ENCODE data around the gene RXRA. TPM values are rescaled to one million over a fixed set of nuclear protein-coding genes. Genes with fewer than 3 reads are reported as not detected.
A peak's percentile ranks its signal among the peaks of the same experiment; 100 is the strongest.

RXRA gene
- total and polyA plus RNA-seq, 7 donors = 37.7 to 192 (median 139) TPM

DNA sequence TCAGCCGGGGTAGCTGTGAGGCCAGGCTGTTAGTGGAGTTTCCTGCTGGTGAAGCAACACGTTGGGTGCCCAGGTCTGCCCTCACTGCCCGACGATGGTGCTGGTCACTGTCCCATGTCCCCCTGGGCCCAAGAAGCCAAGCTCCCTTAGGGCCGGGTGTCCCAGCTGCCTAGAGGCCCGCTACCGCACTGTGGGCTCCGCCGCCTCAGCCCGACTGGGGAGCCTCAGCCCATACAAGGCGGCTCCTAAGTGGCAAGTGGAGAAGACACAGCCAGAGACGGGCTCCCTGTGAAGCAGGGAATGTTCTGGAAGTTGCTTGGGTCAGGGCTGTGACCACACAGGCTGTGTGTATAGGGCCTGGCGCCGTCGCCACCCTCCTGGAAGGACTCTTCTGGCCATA lies 96.9 kb downstream of the RXRA start:
- TF ChIP-seq, protein P1, sequence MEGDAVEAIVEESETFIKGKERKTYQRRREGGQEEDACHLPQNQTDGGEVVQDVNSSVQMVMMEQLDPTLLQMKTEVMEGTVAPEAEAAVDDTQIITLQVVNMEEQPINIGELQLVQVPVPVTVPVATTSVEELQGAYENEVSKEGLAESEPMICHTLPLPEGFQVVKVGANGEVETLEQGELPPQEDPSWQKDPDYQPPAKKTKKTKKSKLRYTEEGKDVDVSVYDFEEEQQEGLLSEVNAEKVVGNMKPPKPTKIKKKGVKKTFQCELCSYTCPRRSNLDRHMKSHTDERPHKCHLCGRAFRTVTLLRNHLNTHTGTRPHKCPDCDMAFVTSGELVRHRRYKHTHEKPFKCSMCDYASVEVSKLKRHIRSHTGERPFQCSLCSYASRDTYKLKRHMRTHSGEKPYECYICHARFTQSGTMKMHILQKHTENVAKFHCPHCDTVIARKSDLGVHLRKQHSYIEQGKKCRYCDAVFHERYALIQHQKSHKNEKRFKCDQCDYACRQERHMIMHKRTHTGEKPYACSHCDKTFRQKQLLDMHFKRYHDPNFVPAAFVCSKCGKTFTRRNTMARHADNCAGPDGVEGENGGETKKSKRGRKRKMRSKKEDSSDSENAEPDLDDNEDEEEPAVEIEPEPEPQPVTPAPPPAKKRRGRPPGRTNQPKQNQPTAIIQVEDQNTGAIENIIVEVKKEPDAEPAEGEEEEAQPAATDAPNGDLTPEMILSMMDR (IDR thresholded peaks at IDR 0.05) = no peak
- H3K27ac ChIP-seq = peak overlapping the region; percentile 30
- H3K27me3 ChIP-seq (ENCODE audit: insufficient read depth in 3 of 3, low read length in 2 of 3) = no peaks in the 10 kb centered on the region
- H3K9me3 ChIP-seq = no peaks in the 10 kb centered on the region
- H3K36me3 ChIP-seq (ENCODE audit: insufficient read depth in 1 of 2, low read depth in 1 of 2) = peaks cover 0 to 51% of the 10 kb centered on the region in 2 donors
- no peak for ATAC-seq
- peaks cover 39% of the 10 kb centered on the region for H3K4me1 ChIP-seq
- WGBS, 3 donors = 84 to 91% (median 87%) methylated on average over 14 to 15 of the region's 15 CpGs
- intact Hi-C loops (cut with DNase I) = no loop called here
- H3K4me3 ChIP-seq = no peak overlapping the region
- DNase-seq = no peak

DNA sequence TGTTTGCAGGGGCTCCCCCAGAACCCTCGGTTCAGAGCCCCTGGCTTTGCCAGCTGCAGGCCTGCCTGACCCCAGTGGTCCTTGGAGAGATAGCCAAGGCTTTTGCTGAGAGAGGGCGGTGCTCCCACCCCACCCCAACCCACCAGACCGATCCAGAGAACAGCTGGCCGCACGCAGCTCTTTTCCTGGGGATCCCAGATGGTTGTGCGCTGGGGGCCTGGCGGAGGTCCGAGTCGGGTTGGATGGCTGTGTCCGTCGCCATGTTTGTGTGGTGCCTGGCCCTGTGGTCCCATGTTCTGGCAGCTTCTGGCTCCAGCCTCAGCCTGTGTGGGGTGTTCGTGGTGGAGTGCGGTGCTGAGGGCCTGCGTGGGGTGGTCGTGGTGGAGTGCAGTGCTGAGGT lies 97.5 kb downstream of the RXRA start:
- intact Hi-C loops (cut with DNase I) = no loop called here
- TF ChIP-seq, protein P1 (IDR thresholded peaks at IDR 0.05) = no peak
- Histone ChIP-seq H3K4me3 (no peak overlapping the region), H3K27me3 (ENCODE audit: insufficient read depth in 3 of 3, low read length in 2 of 3) (no peaks in the 10 kb centered on the region), H3K4me1 (peaks cover 33% of the 10 kb centered on the region), H3K27ac (peak overlapping the region; percentile 30), H3K36me3 (ENCODE audit: insufficient read depth in 1 of 2, low read depth in 1 of 2) (peaks cover 0 to 48% of the 10 kb centered on the region in 2 donors), H3K9me3 (no peaks in the 10 kb centered on the region)
- DNase-seq (no peak), ATAC-seq (no peak)
- 64 to 81% (median 66%) methylated on average over 14 to 15 of the region's 15 CpGs for WGBS, 3 donors

DNA sequence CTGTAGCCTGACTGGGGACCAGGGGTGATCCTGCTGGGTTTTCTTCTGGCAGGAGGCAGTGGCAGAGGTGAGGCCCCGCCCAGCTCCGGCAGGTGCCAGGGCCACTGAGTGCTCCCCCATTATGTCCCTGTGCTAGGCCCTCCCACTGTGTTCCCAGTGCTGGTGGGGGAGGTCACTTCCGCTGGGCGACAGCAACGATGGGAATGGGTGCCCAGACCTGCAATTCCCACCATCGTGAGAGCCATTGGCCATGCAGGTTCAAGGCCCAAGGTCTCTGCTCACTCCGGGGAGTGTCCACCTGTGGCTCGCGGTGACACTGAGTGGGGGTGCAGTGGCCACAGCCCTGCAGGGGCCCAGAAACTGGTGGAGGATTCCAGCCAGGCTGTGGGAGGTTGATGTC lies 98.6 kb downstream of the RXRA start:
- DNase-seq (no peak), ATAC-seq (no peak)
- Histone ChIP-seq H3K9me3 (no peaks in the 10 kb centered on the region), H3K4me1 (peaks cover 23% of the 10 kb centered on the region), H3K4me3 (no peak overlapping the region), H3K36me3 (ENCODE audit: insufficient read depth in 1 of 2, low read depth in 1 of 2) (peaks cover 0 to 53% of the 10 kb centered on the region in 2 donors), H3K27ac (no peak overlapping the region), H3K27me3 (ENCODE audit: insufficient read depth in 3 of 3, low read length in 2 of 3) (no peaks in the 10 kb centered on the region)
- 73 to 79% (median 75%) methylated on average over 9 of the region's 9 CpGs for WGBS, 3 donors
- TF ChIP-seq, protein P1 (IDR thresholded peaks at IDR 0.05) = no peak
- intact Hi-C loops (cut with DNase I) = no loop called here

- intact Hi-C loops (cut with DNase I) = no loop called here
- Histone ChIP-seq H3K27me3 (ENCODE audit: insufficient read depth in 3 of 3, low read length in 2 of 3) (no peaks in the 10 kb centered on the region), H3K9me3 (no peaks in the 10 kb centered on the region), H3K27ac (no peak overlapping the region), H3K4me3 (no peak overlapping the region), H3K4me1 (peaks cover 21% of the 10 kb centered on the region), H3K36me3 (ENCODE audit: insufficient read depth in 1 of 2, low read depth in 1 of 2) (peaks cover 0 to 58% of the 10 kb centered on the region in 2 donors)
- 52 to 55% (median 54%) methylated on average over 8 to 9 of the region's 9 CpGs for WGBS, 3 donors
- DNase-seq = no peak
- no peak for ATAC-seq
- TF ChIP-seq, protein P1 (IDR thresholded peaks at IDR 0.05) = no peak
Observed at GRCh38 chr9:134425401-134425800, 99.1 kb downstream of the RXRA start.

GRCh38 chr9:134425812-134426211 lies 99.6 kb downstream of the RXRA start:
- Histone ChIP-seq H3K36me3 (ENCODE audit: insufficient read depth in 1 of 2, low read depth in 1 of 2) (peaks cover 0 to 62% of the 10 kb centered on the region in 2 donors), H3K9me3 (no peaks in the 10 kb centered on the region), H3K4me1 (peaks cover 21% of the 10 kb centered on the region), H3K27me3 (ENCODE audit: insufficient read depth in 3 of 3, low read length in 2 of 3) (no peaks in the 10 kb centered on the region), H3K4me3 (no peak overlapping the region), H3K27ac (no peak overlapping the region)
- DNase-seq (no peak), ATAC-seq (no peak)
- WGBS, 3 donors = 90 to 91% (median 91%) methylated on average over 9 of the region's 9 CpGs
- intact Hi-C loops (cut with DNase I) = no loop called here
- TF ChIP-seq, protein P1 (IDR thresholded peaks at IDR 0.05) = no peak

All from psoas muscle (tissue), 8 donors.